HFFc6 (cell line): Measurements from ENCODE around the gene PAPPA. TPM values are rescaled to one million over a fixed set of nuclear protein-coding genes. Genes with fewer than 3 reads are reported as not detected.

ENCODE experiments used
- DNase-seq: peaks from one replicate; pipeline ENCODE4 v3.0.0-alpha.2; 2018
- H3K27ac Mint-ChIP-seq: 2 replicates; pipeline ENCODE4 v1.8.0; 2020; ENCODE audit warnings: mild to moderate bottlenecking, mixed read lengths
- H3K27me3 Mint-ChIP-seq: 2 replicates; pipeline ENCODE4 v1.8.0; 2021; ENCODE audit warnings: mild to moderate bottlenecking, moderate library complexity, mixed read lengths; ENCODE audit not compliant: insufficient read depth
- H3K36me3 Mint-ChIP-seq: 2 replicates; pipeline ENCODE4 v1.8.0; 2021; ENCODE audit warnings: low read depth, mixed read lengths
- H3K4me1 Mint-ChIP-seq: 2 replicates; pipeline ENCODE4 v1.8.0; 2020; ENCODE audit warnings: low read depth, mixed read lengths
- H3K4me3 Mint-ChIP-seq: 2 replicates; pipeline ENCODE4 v1.8.0; 2020; ENCODE audit warnings: mild to moderate bottlenecking, moderate library complexity, mixed read lengths
- H3K9me3 Mint-ChIP-seq: 2 replicates; pipeline ENCODE4 v1.8.0; 2020; ENCODE audit warnings: mild to moderate bottlenecking, mixed read lengths
- CTCF ChIP-seq: fragments of 200-600 bp; sonication (generic); IDR thresholded peaks from 2 replicates; pipeline ENCODE4 v1.5.0; 2021; ENCODE audit warnings: antibody characterized with exemption, mild to moderate bottlenecking
- total RNA-seq, 6 experiments: library from RNA; stranded (reverse); fragmentation: NEBNext Ultra II Directional; extraction: Animal tissue kit (Norgen Biotek cat#: 25700); gene quantifications; 2 replicates in 1 of 6; 3 replicates in 5 of 6; pipeline ENCODE4 v1.2.3, GENCODE V29; 2021

The PAPPA gene
- total RNA-seq, 6 experiments from 2014 or later: 8.2 to 13.2 (median 12.3) TPM

GRCh38 chr9:116395699-116396037, 242.1 kb downstream of the PAPPA start:
- Mint-ChIP-seq H3K4me1 (peaks cover 13% of the 10 kb centered on the region), H3K4me3 (no peak overlapping the region), H3K27ac (no peak overlapping the region), H3K36me3 (peaks cover 30% of the 10 kb centered on the region), H3K9me3 (no peaks in the 10 kb centered on the region), H3K27me3 (peaks cover 1% of the 10 kb centered on the region; the same call in 1 of the 2 replicates)
- DNase-seq: no peak
- no peak for TF ChIP-seq CTCF

GRCh38 chr9:116403171-116403570, 249.6 kb downstream of the PAPPA start:
- H3K36me3 Mint-ChIP-seq: 0 out of 2 replicates have a peak, but pooled peaks cover 6% of the 10 kb centered on the region

GRCh38 chr9:116404228-116404627, 250.6 kb downstream of the PAPPA start:
- Mint-ChIP-seq H3K4me3 (no peak overlapping the region), H3K36me3 (0 out of 2 replicates have a peak, but pooled peaks cover under 1% of the 10 kb centered on the region)
- TF ChIP-seq CTCF: no peak

More at GRCh38 chr9:116403171-116403570, 249.6 kb downstream of the PAPPA start:
- H3K4me3 Mint-ChIP-seq: no peak overlapping the region
- DNase-seq: no peak
- no peak overlapping the region for H3K27ac Mint-ChIP-seq
- H3K4me1 Mint-ChIP-seq: no peaks in the 10 kb centered on the region
- TF ChIP-seq CTCF: no peak
- H3K27me3 Mint-ChIP-seq: no peaks in the 10 kb centered on the region
- no peaks in the 10 kb centered on the region for H3K9me3 Mint-ChIP-seq

GRCh38 chr9:116405321-116405720, 251.7 kb downstream of the PAPPA start:
- TF ChIP-seq CTCF: no peak
- H3K4me3 Mint-ChIP-seq: no peak overlapping the region
- H3K4me1 Mint-ChIP-seq: no peaks in the 10 kb centered on the region
- no peaks in the 10 kb centered on the region for H3K36me3 Mint-ChIP-seq
- no peaks in the 10 kb centered on the region for H3K27me3 Mint-ChIP-seq
- no peaks in the 10 kb centered on the region for H3K9me3 Mint-ChIP-seq
- H3K27ac Mint-ChIP-seq: no peak overlapping the region
- no peak for DNase-seq

More at GRCh38 chr9:116404228-116404627, 250.6 kb downstream of the PAPPA start:
- H3K4me1 Mint-ChIP-seq: no peaks in the 10 kb centered on the region
- no peak overlapping the region for H3K27ac Mint-ChIP-seq
- DNase-seq: no peak
- no peaks in the 10 kb centered on the region for H3K9me3 Mint-ChIP-seq
- H3K27me3 Mint-ChIP-seq: no peaks in the 10 kb centered on the region

GRCh38 chr9:116406469-116406868, 252.9 kb downstream of the PAPPA start:
- no peaks in the 10 kb centered on the region for H3K9me3 Mint-ChIP-seq
- H3K27ac Mint-ChIP-seq: no peak overlapping the region
- H3K27me3 Mint-ChIP-seq: no peaks in the 10 kb centered on the region
- H3K4me3 Mint-ChIP-seq: no peak overlapping the region
- H3K36me3 Mint-ChIP-seq: no peaks in the 10 kb centered on the region
- TF ChIP-seq CTCF: no peak
- no peaks in the 10 kb centered on the region for H3K4me1 Mint-ChIP-seq
- no peak for DNase-seq

- no peak for TF ChIP-seq CTCF
- Mint-ChIP-seq H3K4me1 (no peaks in the 10 kb centered on the region), H3K9me3 (no peaks in the 10 kb centered on the region), H3K27me3 (no peaks in the 10 kb centered on the region), H3K36me3 (no peaks in the 10 kb centered on the region), H3K27ac (no peak overlapping the region), H3K4me3 (no peak overlapping the region)
- DNase-seq: no peak
Observed at GRCh38 chr9:116409129-116409528, 255.5 kb downstream of the PAPPA start.
